Stimulated activated naive CD8-positive, alpha-beta T cell treated with anti-CD3 and anti-CD28 coated beads, Interleukin-15, Interleukin-2, amounts not matched to agents 100 ng/mL and 50 ng/mL, for 24 hours (primary cell): ENCODE data around the gene HUS1B.

Experiments
- H3K27ac Mint-ChIP-seq: one replicate; pipeline ENCODE4 v1.8.0; 2021; ENCODE audit warnings: mild to moderate bottlenecking, mixed read lengths
- H3K27me3 Mint-ChIP-seq: one replicate; pipeline ENCODE4 v1.8.0; 2021; ENCODE audit warnings: mixed read lengths
- H3K36me3 Mint-ChIP-seq: one replicate; pipeline ENCODE4 v1.8.0; 2021; ENCODE audit warnings: low read depth, mixed read lengths
- H3K4me1 Mint-ChIP-seq: one replicate; pipeline ENCODE4 v1.8.0; 2021; ENCODE audit warnings: low read depth, mixed read lengths
- H3K4me3 Mint-ChIP-seq: one replicate; pipeline ENCODE4 v1.8.0; 2021; ENCODE audit warnings: mild to moderate bottlenecking, mixed read lengths
- H3K9me3 Mint-ChIP-seq: one replicate; pipeline ENCODE4 v1.8.0; 2021; ENCODE audit warnings: mixed read lengths

Gene HUS1B

DNA sequence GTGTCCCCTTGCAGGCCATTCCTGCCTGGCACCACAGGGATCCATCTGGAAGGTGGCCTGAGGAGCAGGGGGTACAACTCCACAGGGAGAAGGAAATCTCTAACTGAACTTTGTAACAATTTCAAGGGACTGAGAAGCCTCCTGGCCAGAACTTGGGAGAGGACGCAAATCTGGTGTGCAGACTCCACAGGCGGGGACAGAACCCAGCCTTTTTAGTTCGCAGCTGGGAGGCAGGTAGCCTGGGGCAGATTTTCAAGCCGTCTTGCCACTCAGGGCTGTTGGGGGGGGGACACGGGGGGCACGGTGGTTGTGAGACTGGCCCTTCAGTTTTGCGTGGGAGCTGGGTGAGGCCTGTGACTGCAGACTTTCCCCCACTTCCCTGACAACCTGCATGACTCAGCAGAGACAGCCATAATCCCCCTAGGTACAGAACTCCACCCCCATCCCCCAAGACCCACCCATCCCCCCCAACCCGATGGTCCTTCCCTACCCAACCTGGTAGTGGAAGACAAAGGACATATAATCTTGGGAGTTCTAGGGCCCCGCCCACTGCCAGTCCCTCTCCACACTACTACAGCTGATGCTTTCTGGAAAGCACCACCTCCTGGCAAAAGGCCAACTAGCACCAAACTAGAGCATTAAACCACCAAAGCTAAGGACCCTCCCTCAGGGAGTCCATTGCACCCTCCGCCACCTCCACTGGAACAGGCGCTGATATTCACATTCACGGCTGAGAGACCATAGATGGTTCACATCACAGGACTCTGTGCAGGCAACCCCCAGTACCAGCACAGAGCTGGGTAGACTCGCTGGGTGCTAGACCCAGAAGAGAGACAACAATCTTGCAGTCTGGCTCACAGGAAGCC is 3.0 kb upstream of the HUS1B start:
- Mint-ChIP-seq H3K4me3 (no peak overlapping the region), H3K27ac (peak overlapping the region; percentile 53), H3K27me3 (no peaks in the 10 kb centered on the region), H3K9me3 (no peaks in the 10 kb centered on the region), H3K4me1 (peaks cover 65% of the 10 kb centered on the region), H3K36me3 (peaks cover 26% of the 10 kb centered on the region)

- H3K27me3 Mint-ChIP-seq: no peaks in the 10 kb centered on the region
- no peak overlapping the region for H3K27ac Mint-ChIP-seq
- H3K4me3 Mint-ChIP-seq: no peak overlapping the region
- peaks cover 33% of the 10 kb centered on the region for H3K36me3 Mint-ChIP-seq
- peaks cover 4% of the 10 kb centered on the region for H3K9me3 Mint-ChIP-seq
- H3K4me1 Mint-ChIP-seq: peaks cover 52% of the 10 kb centered on the region
Measured at GRCh38 chr6:658244-658643, 1.3 kb upstream of the HUS1B start.

DNA sequence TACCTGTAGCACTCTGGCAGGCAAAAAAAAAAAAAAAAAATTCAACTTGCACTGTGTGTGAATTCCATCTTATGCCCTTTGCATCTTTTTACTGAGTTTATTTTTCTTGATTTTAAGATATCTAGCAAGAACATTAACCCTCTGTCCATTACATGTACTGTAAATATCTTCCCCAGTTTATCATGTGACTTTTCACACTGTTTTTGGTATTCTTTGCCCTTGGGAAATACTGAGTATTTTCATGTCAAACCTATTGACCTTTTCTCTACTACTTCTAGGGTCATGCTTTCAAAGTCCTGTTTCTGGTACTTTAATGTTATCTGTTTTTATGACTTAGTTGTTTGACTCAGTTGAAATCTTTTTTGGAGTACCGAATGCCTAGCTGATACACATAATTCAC is 843 bp upstream of the HUS1B start:
- Mint-ChIP-seq H3K9me3 (peaks cover 4% of the 10 kb centered on the region), H3K27me3 (no peaks in the 10 kb centered on the region), H3K36me3 (peaks cover 33% of the 10 kb centered on the region), H3K4me3 (no peak overlapping the region), H3K27ac (no peak overlapping the region), H3K4me1 (peaks cover 51% of the 10 kb centered on the region)

DNA sequence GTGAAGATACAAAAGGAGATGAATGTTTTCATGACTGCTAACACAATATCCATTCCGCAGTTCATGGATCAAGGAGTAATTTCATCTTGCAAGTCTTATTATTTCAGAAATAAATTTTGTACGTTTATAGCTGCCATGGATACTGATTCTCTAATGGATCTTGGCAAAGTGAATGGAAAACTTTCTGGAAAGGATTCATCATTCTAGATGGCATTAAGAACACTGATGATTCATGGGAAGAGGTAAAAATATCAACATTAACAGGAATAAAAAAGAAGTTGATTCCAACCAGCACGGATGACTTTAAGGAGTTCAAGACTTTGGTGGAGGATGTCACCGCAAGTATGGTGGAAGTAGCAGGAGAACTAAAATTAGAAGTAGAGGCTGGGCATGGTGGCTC is 2.8 kb downstream of the HUS1B start:
- H3K27ac Mint-ChIP-seq: no peak overlapping the region
- peaks cover 20% of the 10 kb centered on the region for H3K4me1 Mint-ChIP-seq
- no peak overlapping the region for H3K4me3 Mint-ChIP-seq
- H3K9me3 Mint-ChIP-seq: peaks cover 4% of the 10 kb centered on the region
- H3K36me3 Mint-ChIP-seq: peaks cover 36% of the 10 kb centered on the region
- no peaks in the 10 kb centered on the region for H3K27me3 Mint-ChIP-seq

DNA sequence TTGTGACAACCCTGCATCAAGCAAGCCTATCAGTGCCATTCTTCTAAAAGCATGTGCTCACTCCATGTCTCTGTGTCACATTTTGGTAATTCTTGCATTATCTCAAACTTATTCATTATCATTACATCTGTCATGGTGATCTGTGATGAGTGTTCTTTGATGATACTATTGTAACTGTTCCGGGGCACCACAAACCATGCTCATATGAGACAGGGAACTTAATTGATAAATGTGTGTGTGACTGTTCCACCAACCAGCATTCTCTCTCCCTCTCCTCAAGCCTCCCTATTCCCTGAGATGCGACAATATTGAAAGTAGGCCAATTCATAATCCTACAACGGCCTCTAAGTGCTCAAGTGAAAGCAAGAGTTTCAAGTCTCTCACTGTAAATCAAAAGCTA is 4.0 kb downstream of the HUS1B start:
- peaks cover 32% of the 10 kb centered on the region for H3K36me3 Mint-ChIP-seq
- H3K4me3 Mint-ChIP-seq: no peak overlapping the region
- H3K9me3 Mint-ChIP-seq: peaks cover 4% of the 10 kb centered on the region
- no peaks in the 10 kb centered on the region for H3K27me3 Mint-ChIP-seq
- H3K4me1 Mint-ChIP-seq: peaks cover 12% of the 10 kb centered on the region
- no peak overlapping the region for H3K27ac Mint-ChIP-seq

DNA sequence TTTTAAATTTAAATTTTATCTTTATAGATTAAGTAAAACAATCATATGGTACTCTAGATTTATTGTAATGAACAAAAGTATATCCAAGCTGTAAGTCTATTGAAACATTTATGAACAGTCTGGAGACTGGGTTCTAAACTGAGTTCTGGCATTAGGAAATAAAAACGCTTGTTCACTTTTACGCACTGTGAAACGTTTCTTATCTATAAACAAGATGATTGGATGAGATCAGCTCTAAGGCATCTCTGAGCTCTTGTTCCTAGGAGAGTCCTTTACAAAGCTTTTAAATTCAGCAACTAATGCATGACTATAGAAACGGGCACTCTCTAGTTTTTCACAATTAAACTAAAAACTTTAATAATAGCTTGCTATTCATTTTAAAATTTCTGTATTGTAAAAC is 6.8 kb downstream of the HUS1B start:
- Mint-ChIP-seq H3K9me3 (peaks cover 4% of the 10 kb centered on the region), H3K4me1 (peaks cover 19% of the 10 kb centered on the region), H3K4me3 (no peak overlapping the region), H3K27me3 (no peaks in the 10 kb centered on the region), H3K27ac (no peak overlapping the region), H3K36me3 (peaks cover 18% of the 10 kb centered on the region)

- H3K27ac Mint-ChIP-seq: no peak overlapping the region
- H3K4me3 Mint-ChIP-seq: no peak overlapping the region
- H3K27me3 Mint-ChIP-seq: no peaks in the 10 kb centered on the region
- H3K36me3 Mint-ChIP-seq: no peaks in the 10 kb centered on the region
- peaks cover 8% of the 10 kb centered on the region for H3K4me1 Mint-ChIP-seq
- no peaks in the 10 kb centered on the region for H3K9me3 Mint-ChIP-seq
Measured at GRCh38 chr6:642805-643204, 14.1 kb downstream of the HUS1B start.

GRCh38 chr6:641225-641985 is 15.5 kb downstream of the HUS1B start:
- H3K36me3 Mint-ChIP-seq: peaks cover 13% of the 10 kb centered on the region
- no peaks in the 10 kb centered on the region for H3K27me3 Mint-ChIP-seq
- H3K4me3 Mint-ChIP-seq: no peak overlapping the region
- H3K9me3 Mint-ChIP-seq: no peaks in the 10 kb centered on the region
- H3K4me1 Mint-ChIP-seq: peaks cover 8% of the 10 kb centered on the region
- H3K27ac Mint-ChIP-seq: no peak overlapping the region

DNA sequence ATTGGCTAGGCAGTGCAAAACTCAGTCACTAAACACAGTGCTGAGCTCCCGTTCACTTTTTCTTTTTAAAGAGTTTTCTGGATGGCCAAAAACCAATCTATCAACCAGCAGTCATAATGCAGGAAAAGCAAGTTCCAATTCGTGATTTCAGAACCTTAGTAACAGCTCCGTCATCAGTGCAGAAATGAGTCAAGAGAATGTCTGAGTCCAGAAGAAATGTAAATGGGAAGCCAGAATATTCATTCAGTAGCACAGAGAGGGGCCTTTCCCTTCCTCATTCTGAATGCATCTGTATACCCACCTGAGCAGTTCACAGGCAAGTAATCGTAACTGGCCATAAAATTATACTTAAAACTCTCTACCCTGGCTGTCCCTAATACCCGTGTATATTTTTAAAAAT is 20.4 kb downstream of the HUS1B start:
- Mint-ChIP-seq H3K4me1 (peaks cover 10% of the 10 kb centered on the region), H3K36me3 (peaks cover 42% of the 10 kb centered on the region), H3K4me3 (no peak overlapping the region), H3K27me3 (no peaks in the 10 kb centered on the region), H3K27ac (no peak overlapping the region), H3K9me3 (no peaks in the 10 kb centered on the region)

DNA sequence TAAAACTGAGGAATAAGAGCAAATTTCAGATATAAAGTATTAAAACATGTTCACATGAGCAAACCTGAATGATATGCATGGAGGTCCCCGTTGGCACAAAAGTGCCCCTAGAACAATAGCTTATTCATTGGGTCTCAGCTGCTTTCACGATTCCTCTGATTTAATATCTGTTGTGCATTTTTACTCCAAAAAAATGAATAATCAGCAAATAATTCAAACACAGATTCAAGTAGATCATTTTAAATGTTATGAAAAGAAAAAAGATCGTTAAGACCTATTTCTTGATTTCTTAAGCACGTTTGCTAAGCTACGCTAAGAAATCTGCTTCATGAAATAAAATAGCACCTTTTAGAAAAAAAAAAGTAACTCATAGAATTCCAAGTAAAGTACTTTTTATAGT is 21.7 kb downstream of the HUS1B start:
- peaks cover 10% of the 10 kb centered on the region for H3K4me1 Mint-ChIP-seq
- H3K9me3 Mint-ChIP-seq: no peaks in the 10 kb centered on the region
- no peak overlapping the region for H3K4me3 Mint-ChIP-seq
- no peaks in the 10 kb centered on the region for H3K27me3 Mint-ChIP-seq
- H3K27ac Mint-ChIP-seq: no peak overlapping the region
- H3K36me3 Mint-ChIP-seq: peaks cover 42% of the 10 kb centered on the region

GRCh38 chr6:633611-634010 is 23.3 kb downstream of the HUS1B start:
- Mint-ChIP-seq H3K27ac (no peak overlapping the region), H3K9me3 (no peaks in the 10 kb centered on the region), H3K27me3 (no peaks in the 10 kb centered on the region), H3K4me3 (no peak overlapping the region), H3K4me1 (peaks cover 22% of the 10 kb centered on the region), H3K36me3 (peaks cover 47% of the 10 kb centered on the region)

DNA sequence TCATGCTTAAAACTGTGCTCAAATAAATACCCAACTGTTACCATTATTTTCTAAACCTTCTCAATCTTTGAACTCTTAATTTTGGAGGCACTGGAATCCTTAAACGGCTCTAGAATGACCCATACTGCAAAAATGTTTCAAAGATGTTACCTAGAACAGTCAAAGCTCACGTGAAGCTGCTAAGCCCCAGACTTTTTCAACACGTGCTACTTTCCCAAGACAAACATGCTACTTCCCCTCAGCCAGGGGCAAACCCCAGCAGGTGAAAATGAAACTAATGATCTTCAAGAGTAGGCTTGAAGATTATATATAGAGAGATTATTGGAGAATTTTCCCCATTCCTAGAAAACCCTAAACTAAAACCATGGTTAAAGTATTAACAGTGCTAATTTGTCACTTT is 28.1 kb downstream of the HUS1B start:
- Mint-ChIP-seq H3K4me3 (no peak overlapping the region), H3K9me3 (no peaks in the 10 kb centered on the region), H3K36me3 (peaks cover 39% of the 10 kb centered on the region), H3K4me1 (peaks cover 21% of the 10 kb centered on the region), H3K27ac (peak overlapping the region; percentile 48), H3K27me3 (no peaks in the 10 kb centered on the region)

- no peaks in the 10 kb centered on the region for H3K9me3 Mint-ChIP-seq
- no peak overlapping the region for H3K4me3 Mint-ChIP-seq
Measured at GRCh38 chr6:626236-626635, 30.7 kb downstream of the HUS1B start.

GRCh38 chr6:624979-625378 is 31.9 kb downstream of the HUS1B start:
- Mint-ChIP-seq H3K27me3 (no peaks in the 10 kb centered on the region), H3K27ac (no peak overlapping the region), H3K4me1 (peaks cover 17% of the 10 kb centered on the region)

More at GRCh38 chr6:626236-626635, 30.7 kb downstream of the HUS1B start:
- Mint-ChIP-seq H3K36me3 (peaks cover 26% of the 10 kb centered on the region), H3K27me3 (no peaks in the 10 kb centered on the region), H3K4me1 (peaks cover 17% of the 10 kb centered on the region), H3K27ac (no peak overlapping the region)

GRCh38 chr6:622462-622861 is 34.4 kb downstream of the HUS1B start:
- H3K27ac Mint-ChIP-seq: no peak overlapping the region
- no peaks in the 10 kb centered on the region for H3K27me3 Mint-ChIP-seq

More at GRCh38 chr6:624979-625378, 31.9 kb downstream of the HUS1B start:
- peaks cover 31% of the 10 kb centered on the region for H3K36me3 Mint-ChIP-seq
- no peak overlapping the region for H3K4me3 Mint-ChIP-seq
- no peaks in the 10 kb centered on the region for H3K9me3 Mint-ChIP-seq

More at GRCh38 chr6:622462-622861, 34.4 kb downstream of the HUS1B start:
- Mint-ChIP-seq H3K36me3 (peaks cover 30% of the 10 kb centered on the region), H3K4me1 (no peaks in the 10 kb centered on the region), H3K9me3 (no peaks in the 10 kb centered on the region), H3K4me3 (no peak overlapping the region)
